ENCODE data around the gene GRB2.

Gene GRB2

DNA sequence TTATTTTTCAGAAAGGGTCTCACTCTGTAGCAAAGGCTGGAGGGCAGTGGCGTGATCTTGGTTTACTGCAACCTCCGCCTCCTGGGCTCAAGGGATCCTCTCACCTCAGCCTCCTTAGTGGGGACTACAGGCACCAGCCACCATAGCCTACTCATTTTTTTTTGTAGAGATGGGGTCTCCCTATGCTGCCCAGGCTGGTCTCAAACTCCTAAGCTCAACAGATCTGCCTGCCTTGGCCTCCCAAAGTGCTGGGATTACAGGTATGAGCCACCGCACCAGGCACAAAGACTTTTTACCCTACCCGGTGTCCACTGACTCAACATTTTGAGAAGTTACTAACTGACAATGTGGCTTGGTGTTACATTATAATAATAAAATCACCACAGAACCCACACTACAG lies 7.2 kb downstream of the GRB2 start:
- H3K36me3 ChIP-seq: no peaks in the 10 kb centered on the region
- no peak overlapping the region for H3K4me3 ChIP-seq (ENCODE audit: low read depth, low read length)

DNA sequence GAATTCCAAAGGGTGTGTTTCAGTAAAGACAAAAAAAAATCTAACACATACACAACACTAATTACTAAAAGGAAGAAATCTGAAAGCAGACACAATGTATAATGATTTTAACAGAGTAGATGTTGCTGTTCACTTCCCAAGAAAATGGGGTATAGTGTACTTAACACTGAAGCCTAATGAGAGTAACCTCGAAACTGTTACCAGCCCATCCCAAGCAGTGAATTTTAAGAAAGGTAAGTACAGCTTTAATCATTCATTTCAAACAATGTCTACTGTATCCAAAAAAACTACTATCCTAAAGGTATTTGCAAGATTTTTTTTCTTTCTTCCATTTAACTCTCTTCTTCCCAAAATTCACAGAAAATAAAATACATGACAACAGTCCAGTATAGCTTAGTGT lies 8.3 kb downstream of the GRB2 start:
- Histone ChIP-seq H3K9me3 (no peaks in the 10 kb centered on the region), H3K27me3 (no peaks in the 10 kb centered on the region), H3K4me1 (0 out of 2 replicates have a peak, but pooled peaks cover 2% of the 10 kb centered on the region), H3K4me3 (ENCODE audit: low read depth, low read length) (no peak overlapping the region), H3K36me3 (peaks cover 4% of the 10 kb centered on the region)
- TF ChIP-seq, protein P1, sequence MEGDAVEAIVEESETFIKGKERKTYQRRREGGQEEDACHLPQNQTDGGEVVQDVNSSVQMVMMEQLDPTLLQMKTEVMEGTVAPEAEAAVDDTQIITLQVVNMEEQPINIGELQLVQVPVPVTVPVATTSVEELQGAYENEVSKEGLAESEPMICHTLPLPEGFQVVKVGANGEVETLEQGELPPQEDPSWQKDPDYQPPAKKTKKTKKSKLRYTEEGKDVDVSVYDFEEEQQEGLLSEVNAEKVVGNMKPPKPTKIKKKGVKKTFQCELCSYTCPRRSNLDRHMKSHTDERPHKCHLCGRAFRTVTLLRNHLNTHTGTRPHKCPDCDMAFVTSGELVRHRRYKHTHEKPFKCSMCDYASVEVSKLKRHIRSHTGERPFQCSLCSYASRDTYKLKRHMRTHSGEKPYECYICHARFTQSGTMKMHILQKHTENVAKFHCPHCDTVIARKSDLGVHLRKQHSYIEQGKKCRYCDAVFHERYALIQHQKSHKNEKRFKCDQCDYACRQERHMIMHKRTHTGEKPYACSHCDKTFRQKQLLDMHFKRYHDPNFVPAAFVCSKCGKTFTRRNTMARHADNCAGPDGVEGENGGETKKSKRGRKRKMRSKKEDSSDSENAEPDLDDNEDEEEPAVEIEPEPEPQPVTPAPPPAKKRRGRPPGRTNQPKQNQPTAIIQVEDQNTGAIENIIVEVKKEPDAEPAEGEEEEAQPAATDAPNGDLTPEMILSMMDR (IDR thresholded peaks at IDR 0.05; ENCODE audit: low read depth, low read length): no peak
- no peak for DNase-seq

More for the DNA sequence above, 7.2 kb downstream of the GRB2 start:
- Histone ChIP-seq H3K4me1 (0 out of 2 replicates have a peak, but pooled peaks cover 2% of the 10 kb centered on the region), H3K27me3 (no peaks in the 10 kb centered on the region), H3K9me3 (no peaks in the 10 kb centered on the region)
- DNase-seq: no peak
- TF ChIP-seq, protein P1 (IDR thresholded peaks at IDR 0.05; ENCODE audit: low read depth, low read length): no peak

DNA sequence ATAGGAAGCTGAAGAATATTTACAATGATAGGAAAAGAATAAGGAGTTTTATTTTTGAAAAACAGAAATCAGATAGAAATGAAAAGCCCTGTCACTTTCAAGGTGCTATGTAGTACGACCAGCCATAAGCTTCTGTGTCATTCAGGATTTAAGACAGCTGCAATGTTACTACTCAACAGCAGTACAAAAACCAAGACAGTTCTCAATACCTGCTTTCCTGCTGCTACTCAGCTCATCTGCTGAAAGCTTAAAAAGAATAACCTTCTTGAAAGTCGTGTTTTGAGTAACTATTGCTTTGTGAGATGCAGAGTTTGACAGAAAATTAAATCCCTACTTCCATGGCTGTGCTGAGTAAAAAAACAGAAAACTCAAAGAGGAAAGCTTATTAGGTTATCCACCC lies 8.7 kb downstream of the GRB2 start:
- Histone ChIP-seq H3K9me3 (no peaks in the 10 kb centered on the region), H3K4me3 (ENCODE audit: low read depth, low read length) (no peak overlapping the region), H3K36me3 (peaks cover 8% of the 10 kb centered on the region), H3K4me1 (0 out of 2 replicates have a peak, but pooled peaks cover 2% of the 10 kb centered on the region), H3K27me3 (no peaks in the 10 kb centered on the region)
- DNase-seq: no peak
- TF ChIP-seq, protein P1 (IDR thresholded peaks at IDR 0.05; ENCODE audit: low read depth, low read length): no peak

DNA sequence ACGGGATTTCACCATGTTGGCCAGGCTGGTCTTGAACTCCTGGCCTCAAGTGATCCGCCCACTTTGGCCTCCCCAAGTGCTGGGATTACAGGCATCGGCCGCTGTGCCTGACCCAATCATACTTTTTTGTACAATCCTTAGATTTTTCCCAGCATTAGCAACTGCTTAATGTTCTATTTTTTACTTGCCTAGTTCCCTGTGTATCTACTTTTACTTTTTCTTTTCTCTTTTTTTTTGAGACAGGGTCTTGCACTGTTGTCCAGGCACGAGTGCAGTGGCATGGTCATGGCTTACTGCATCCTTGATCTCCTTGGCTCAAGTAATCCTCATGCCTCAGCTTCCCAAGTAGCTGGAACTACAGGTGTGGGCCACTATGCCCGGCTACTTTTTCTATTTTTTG lies 9.5 kb downstream of the GRB2 start:
- Histone ChIP-seq H3K9me3 (no peaks in the 10 kb centered on the region), H3K4me1 (0 out of 2 replicates have a peak, but pooled peaks cover 2% of the 10 kb centered on the region), H3K27me3 (no peaks in the 10 kb centered on the region), H3K4me3 (ENCODE audit: low read depth, low read length) (no peak overlapping the region), H3K36me3 (peaks cover 8% of the 10 kb centered on the region)
- TF ChIP-seq, protein P1 (IDR thresholded peaks at IDR 0.05; ENCODE audit: low read depth, low read length): no peak
- DNase-seq: no peak

DNA sequence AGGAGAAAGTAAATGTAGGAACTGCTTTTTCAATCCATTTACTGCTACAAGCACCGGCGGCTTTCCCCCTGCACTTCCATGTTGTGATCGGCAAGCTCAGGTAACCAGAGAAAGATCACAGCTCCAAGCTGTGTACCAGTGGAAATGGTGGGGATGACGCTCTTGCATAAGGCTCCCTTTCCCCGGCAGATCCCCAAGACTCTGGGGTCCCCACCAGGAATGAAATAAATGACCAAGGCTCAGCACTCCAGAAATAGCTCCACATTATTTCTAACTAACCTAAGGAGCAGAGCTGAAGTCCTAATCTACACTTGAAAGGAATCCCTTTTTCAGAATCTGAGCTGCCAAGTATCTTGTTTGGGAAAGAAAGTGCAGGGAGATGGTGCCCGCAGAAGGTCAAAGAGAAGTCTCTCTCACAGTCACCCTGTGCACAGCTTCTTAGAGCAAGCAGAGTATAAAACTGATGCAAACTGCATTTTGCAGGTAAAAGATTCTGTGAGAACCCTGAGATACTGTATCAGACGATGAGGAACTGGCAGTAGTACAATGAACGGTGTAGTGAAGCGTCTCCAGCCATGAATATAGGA lies 11.1 kb downstream of the GRB2 start:
- Histone ChIP-seq H3K4me3 (ENCODE audit: low read depth, low read length) (peak overlapping the region; percentile 87), H3K36me3 (peaks cover 16% of the 10 kb centered on the region), H3K9me3 (no peaks in the 10 kb centered on the region), H3K27me3 (no peaks in the 10 kb centered on the region), H3K4me1 (0 out of 2 replicates have a peak, but pooled peaks cover 2% of the 10 kb centered on the region)
- TF ChIP-seq, protein P1 (IDR thresholded peaks at IDR 0.05; ENCODE audit: low read depth, low read length): no peak
- DNase-seq: no peak

DNA sequence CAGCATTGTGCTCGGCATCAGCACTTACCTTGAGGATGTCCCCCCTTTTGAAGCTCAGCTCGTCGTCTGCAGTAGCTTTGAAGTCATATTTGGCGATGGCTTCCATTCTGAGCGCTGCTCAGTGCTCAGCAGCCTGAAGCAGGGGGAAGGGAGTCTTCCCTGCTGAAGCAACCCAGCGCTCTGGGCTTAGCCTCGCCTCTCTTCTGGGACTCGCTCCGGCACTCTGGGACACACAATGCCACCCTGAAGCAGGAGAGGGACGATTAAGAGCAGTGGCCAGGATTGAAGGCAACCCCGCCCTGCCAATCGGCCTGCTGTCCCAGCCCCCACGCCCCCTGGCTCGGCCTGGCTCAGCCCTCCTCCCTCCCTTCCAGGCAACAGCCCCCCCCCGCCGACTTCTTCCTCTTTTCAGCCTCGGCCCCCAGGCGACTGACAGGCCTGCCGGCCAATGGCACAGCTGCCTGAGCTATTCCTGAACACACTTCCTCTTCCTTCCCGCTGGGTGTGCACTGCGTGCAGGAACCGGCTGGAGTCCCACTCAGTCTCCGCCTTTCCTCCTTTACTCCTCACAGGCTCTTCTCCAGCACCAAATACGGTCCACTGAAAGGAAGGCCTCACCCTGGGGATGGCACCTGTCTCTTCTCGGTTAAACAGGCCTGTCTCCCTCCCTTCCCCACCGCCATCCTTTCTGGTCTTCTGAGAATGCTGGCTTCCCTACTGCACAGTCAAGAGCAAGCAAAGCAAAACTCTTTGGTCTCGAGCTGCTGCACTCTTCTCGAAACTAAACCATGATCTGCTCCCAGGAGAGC lies 11.8 kb downstream of the GRB2 start:
- H3K4me3 ChIP-seq (ENCODE audit: low read depth, low read length): peak overlapping the region; percentile 87
- H3K9me3 ChIP-seq: no peaks in the 10 kb centered on the region
- H3K27me3 ChIP-seq: no peaks in the 10 kb centered on the region
- 0 out of 2 replicates have a peak, but pooled peaks cover 2% of the 10 kb centered on the region for H3K4me1 ChIP-seq
- TF ChIP-seq, protein P1 (IDR thresholded peaks at IDR 0.05; ENCODE audit: low read depth, low read length): no peak
- DNase-seq: peak; percentile 99
- H3K36me3 ChIP-seq: peaks cover 16% of the 10 kb centered on the region

Measured in BE2C (cell line).